OCI-LY3 (cell line): ENCODE results near the gene DNAH17.

Source experiments
- H2AFZ ChIP-seq: fragments of 200-600, 300-600 bp; shearing (Covaris generic); 2 replicates; pipeline ENCODE4 v1.6.0; 2014; ENCODE audit warnings: antibody characterized with exemption, low read depth, low read length
- H3K27ac ChIP-seq: fragments of 200-600, 300-600 bp; sonication (generic); 2 replicates; pipeline ENCODE4 v1.5.1; 2014; ENCODE audit warnings: mild to moderate bottlenecking, low read length, moderate library complexity, mixed read lengths
- H3K27me3 ChIP-seq: fragments of 200-600, 300-600 bp; sonication (generic); 2 replicates; pipeline ENCODE4 v1.6.1; 2014; ENCODE audit warnings: low read depth, low read length, mixed read lengths
- H3K36me3 ChIP-seq: fragments of 200-600, 300-600 bp; sonication (generic); replicated peaks from 2 replicates; pipeline ENCODE3; 2014; ENCODE audit warnings: low read depth, low read length, mixed read lengths
- H3K4me1 ChIP-seq: fragments of 300-600, 200-600 bp; sonication (generic); 2 replicates; pipeline ENCODE4 v1.6.1; 2014; ENCODE audit warnings: low read length, mixed read lengths
- H3K4me2 ChIP-seq: fragments of 200-600, 300-600 bp; sonication (generic); 2 replicates; pipeline ENCODE4 v1.6.1; 2014; ENCODE audit warnings: low read length, mixed read lengths
- H3K4me3 ChIP-seq: fragments of 300-600, 200-600 bp; sonication (generic); 2 replicates; pipeline ENCODE4 v1.5.1; 2014; ENCODE audit warnings: antibody characterized with exemption, mild to moderate bottlenecking, low read length, moderate library complexity
- H3K79me2 ChIP-seq: fragments of 300-600, 200-600 bp; shearing (Covaris generic); 2 replicates; pipeline ENCODE4 v1.6.1; 2014; ENCODE audit warnings: mild to moderate bottlenecking, low read length, mixed read lengths
- H3K9ac ChIP-seq: fragments of 300-600, 200-600 bp; shearing (Covaris generic); 2 replicates; pipeline ENCODE4 v1.6.0; 2014; ENCODE audit warnings: mild to moderate bottlenecking, low read length, moderate library complexity
- H3K9me3 ChIP-seq: fragments of 200-600, 300-600 bp; shearing (Covaris generic); 2 replicates; pipeline ENCODE4 v1.6.1; 2014; ENCODE audit warnings: low read length, mixed read lengths; ENCODE audit not compliant: insufficient read depth
- H4K20me1 ChIP-seq: fragments of 200-600, 300-600 bp; sonication (generic); 2 replicates; pipeline ENCODE4 v1.6.1; 2016; ENCODE audit warnings: low read length, mixed read lengths; ENCODE audit not compliant: insufficient read depth
- CTCF ChIP-seq: fragments of 200-600, 300-600 bp; sonication (generic); IDR thresholded peaks from 2 replicates; pipeline ENCODE4 v1.5.1; 2014; ENCODE audit warnings: antibody characterized with exemption, low read length, low read depth
- EZH2phosphoT487 ChIP-seq: fragments of 200-600 bp; shearing (Covaris generic); IDR thresholded peaks from 2 replicates; pipeline ENCODE4 v1.6.1; 2018; ENCODE audit warnings: antibody characterized with exemption, mixed run types, low read depth

Gene DNAH17

GRCh38 chr17:78444392-78444791 lies 132.8 kb downstream of the DNAH17 start:
- no peak overlapping the region for H3K27ac ChIP-seq
- no peaks in the 10 kb centered on the region for H3K36me3 ChIP-seq
- H4K20me1 ChIP-seq = no peaks in the 10 kb centered on the region
- no peak overlapping the region for H3K9ac ChIP-seq
- no peak for TF ChIP-seq CTCF
- no peak for TF ChIP-seq EZH2phosphoT487
- no peaks in the 10 kb centered on the region for H3K9me3 ChIP-seq
- no peak overlapping the region for H2AFZ ChIP-seq
- H3K4me3 ChIP-seq = no peak overlapping the region
- no peaks in the 10 kb centered on the region for H3K4me1 ChIP-seq
- no peak overlapping the region for H3K4me2 ChIP-seq
- no peaks in the 10 kb centered on the region for H3K79me2 ChIP-seq
- no peaks in the 10 kb centered on the region for H3K27me3 ChIP-seq

GRCh38 chr17:78442648-78443218 lies 134.5 kb downstream of the DNAH17 start:
- Histone ChIP-seq H4K20me1 (no peaks in the 10 kb centered on the region), H2AFZ (no peak overlapping the region), H3K4me2 (no peak overlapping the region), H3K79me2 (no peaks in the 10 kb centered on the region), H3K9ac (no peak overlapping the region), H3K4me1 (no peaks in the 10 kb centered on the region), H3K27me3 (no peaks in the 10 kb centered on the region), H3K27ac (no peak overlapping the region), H3K4me3 (no peak overlapping the region), H3K9me3 (no peaks in the 10 kb centered on the region), H3K36me3 (no peaks in the 10 kb centered on the region)
- TF ChIP-seq EZH2phosphoT487 (no peak), CTCF (no peak)

- H4K20me1 ChIP-seq = no peaks in the 10 kb centered on the region
- no peak overlapping the region for H2AFZ ChIP-seq
- no peaks in the 10 kb centered on the region for H3K36me3 ChIP-seq
- no peak overlapping the region for H3K4me3 ChIP-seq
- H3K27ac ChIP-seq = no peak overlapping the region
- H3K4me2 ChIP-seq = no peak overlapping the region
- H3K79me2 ChIP-seq = no peaks in the 10 kb centered on the region
- H3K27me3 ChIP-seq = peaks cover 4% of the 10 kb centered on the region; the same call in 1 of the 2 replicates
- no peaks in the 10 kb centered on the region for H3K4me1 ChIP-seq
- H3K9ac ChIP-seq = no peak overlapping the region
- no peak for TF ChIP-seq CTCF
- TF ChIP-seq EZH2phosphoT487 = no peak
- no peaks in the 10 kb centered on the region for H3K9me3 ChIP-seq
These were observed 135.8 kb downstream of the DNAH17 start for GRCh38 chr17:78441271-78441971.

GRCh38 chr17:78438694-78439325 lies 138.4 kb downstream of the DNAH17 start:
- Histone ChIP-seq H2AFZ (no peak overlapping the region), H3K36me3 (no peaks in the 10 kb centered on the region), H3K27ac (no peak overlapping the region), H3K27me3 (peaks cover 4% of the 10 kb centered on the region; the same call in 1 of the 2 replicates), H3K4me1 (no peaks in the 10 kb centered on the region), H3K4me2 (no peak overlapping the region), H3K9ac (no peak overlapping the region), H4K20me1 (no peaks in the 10 kb centered on the region), H3K79me2 (no peaks in the 10 kb centered on the region), H3K9me3 (no peaks in the 10 kb centered on the region), H3K4me3 (no peak overlapping the region)
- TF ChIP-seq CTCF (no peak), EZH2phosphoT487 (no peak)
